ENCODE measurements around the gene S100A2.

S100A2 gene

GRCh38 chr1:153513023-153513422, 52.6 kb downstream of the S100A2 start:
- Histone ChIP-seq H3K36me3 (ENCODE audit: low read depth) (no peaks in the 10 kb centered on the region), H3K4me1 (ENCODE audit: insufficient read depth, poor library complexity, severe bottlenecking) (peaks cover 20% of the 10 kb centered on the region), H3K27ac (ENCODE audit: poor library complexity, severe bottlenecking) (peak overlapping the region; percentile 17), H3K27me3 (ENCODE audit: insufficient read depth, poor library complexity, severe bottlenecking) (no peaks in the 10 kb centered on the region), H3K9me3 (ENCODE audit: severe bottlenecking) (no peaks in the 10 kb centered on the region), H3K4me3 (ENCODE audit: severe bottlenecking) (no peak overlapping the region)
- TF ChIP-seq CTCF (IDR thresholded peaks at IDR 0.05; ENCODE audit: poor library complexity, severe bottlenecking) = peak; percentile 43
- ATAC-seq (ENCODE audit: low read depth) (no peak), DNase-seq (ENCODE audit: low spot score) (no peak)

All from RWPE2 (cell line).